Measurements from ENCODE around the gene MZF1. TPM values are rescaled to one million over a fixed set of nuclear protein-coding genes. Genes with fewer than 3 reads are reported as not detected.

Gene MZF1
- total RNA-seq, 1 donor from 2014 or later = 17.4 TPM

GRCh38 chr19:58558623-58559274, 14.4 kb downstream of the MZF1 start:
- peak overlapping the region; percentile 98 for H3K4me2 ChIP-seq (ENCODE audit: low read length)
- peaks cover 5% of the 10 kb centered on the region for H3K36me3 ChIP-seq (ENCODE audit: insufficient read depth, low read length)
- peak overlapping the region; percentile 97 for H3K27ac Mint-ChIP-seq (ENCODE audit: unreplicated experiment)
- TF ChIP-seq CTCF (IDR thresholded peaks at IDR 0.05; ENCODE audit: insufficient read depth, low read depth, low read length) (no peak), EZH2 (IDR thresholded peaks at IDR 0.05; ENCODE audit: insufficient read depth, low read length) (no peak)
- FAIRE-seq = no peak
- no peaks in the 10 kb centered on the region for H3K27me3 Mint-ChIP-seq (ENCODE audit: low read depth, unreplicated experiment)
- H3K9me3 Mint-ChIP-seq (ENCODE audit: unreplicated experiment) = peaks cover 2% of the 10 kb centered on the region
- H3K79me2 ChIP-seq (ENCODE audit: insufficient read depth, low read length) = peaks cover 31% of the 10 kb centered on the region
- H3K9me3 ChIP-seq (ENCODE audit: insufficient read depth, low read depth, low read length) = no peaks in the 10 kb centered on the region
- H3K27ac ChIP-seq (ENCODE audit: low read depth, low read length) = peak overlapping the region; percentile 97
- H3K9ac ChIP-seq (ENCODE audit: low read length) = peak overlapping the region; percentile 97
- H3K4me1 Mint-ChIP-seq (ENCODE audit: low read depth, unreplicated experiment) = peaks cover 28% of the 10 kb centered on the region
- H3K27me3 ChIP-seq (ENCODE audit: insufficient read depth, low read length) = peaks cover 9% of the 10 kb centered on the region
- H2AFZ ChIP-seq (ENCODE audit: low read depth, low read length) = peak overlapping the region; percentile 92
- peak; percentile 91 for DNase-seq (ENCODE audit: low read depth)
- H3K4me1 ChIP-seq (ENCODE audit: insufficient read depth, low read length) = peaks cover 47% of the 10 kb centered on the region
- H3K4me3 ChIP-seq (ENCODE audit: insufficient read depth, low read depth, low read length) = peak overlapping the region; percentile 85
- H4K20me1 ChIP-seq (ENCODE audit: insufficient read depth, low read length) = peaks cover 19% of the 10 kb centered on the region
- H3K4me3 Mint-ChIP-seq (ENCODE audit: unreplicated experiment) = peak overlapping the region; percentile 93
- peaks cover 12% of the 10 kb centered on the region for H3K36me3 Mint-ChIP-seq (ENCODE audit: low read depth, unreplicated experiment)

GRCh38 chr19:58558066-58558622, 15.0 kb downstream of the MZF1 start, which contains the start of gene UBE2M:
Gene UBE2M (minus strand): TSS chr19:58558611. CDS start chr19:58558381, 230 bp downstream.
- no peak for FAIRE-seq
- H3K27me3 Mint-ChIP-seq (ENCODE audit: low read depth, unreplicated experiment) = no peaks in the 10 kb centered on the region
- no peak for TF ChIP-seq EZH2 (IDR thresholded peaks at IDR 0.05; ENCODE audit: insufficient read depth, low read length)
- TF ChIP-seq CTCF (IDR thresholded peaks at IDR 0.05; ENCODE audit: insufficient read depth, low read depth, low read length) = no peak
- peaks cover 31% of the 10 kb centered on the region for H3K4me1 Mint-ChIP-seq (ENCODE audit: low read depth, unreplicated experiment)
- peaks cover 4% of the 10 kb centered on the region for H3K27me3 ChIP-seq (ENCODE audit: insufficient read depth, low read length)
- peaks cover 46% of the 10 kb centered on the region for H3K4me1 ChIP-seq (ENCODE audit: insufficient read depth, low read length)
- H3K9me3 Mint-ChIP-seq (ENCODE audit: unreplicated experiment) = peaks cover 2% of the 10 kb centered on the region
- peaks cover 14% of the 10 kb centered on the region for H4K20me1 ChIP-seq (ENCODE audit: insufficient read depth, low read length)
- H3K9me3 ChIP-seq (ENCODE audit: insufficient read depth, low read depth, low read length) = no peaks in the 10 kb centered on the region
- H3K9ac ChIP-seq (ENCODE audit: low read length) = peak within 1 kb of the TSS; percentile 97
- peaks cover 11% of the 10 kb centered on the region for H3K36me3 Mint-ChIP-seq (ENCODE audit: low read depth, unreplicated experiment)
- peak within 1 kb of the TSS; percentile 98 for H3K4me2 ChIP-seq (ENCODE audit: low read length)
- H3K27ac Mint-ChIP-seq (ENCODE audit: unreplicated experiment) = peak within 1 kb of the TSS; percentile 97
- peak within 1 kb of the TSS; percentile 97 for H3K27ac ChIP-seq (ENCODE audit: low read depth, low read length)
- peak; percentile 31 for DNase-seq (ENCODE audit: low read depth)
- peak within 1 kb of the TSS; percentile 94 for H3K4me3 ChIP-seq (ENCODE audit: insufficient read depth, low read depth, low read length)
- H2AFZ ChIP-seq (ENCODE audit: low read depth, low read length) = peak within 1 kb of the TSS; percentile 92
- peaks cover 5% of the 10 kb centered on the region for H3K36me3 ChIP-seq (ENCODE audit: insufficient read depth, low read length)
- H3K79me2 ChIP-seq (ENCODE audit: insufficient read depth, low read length) = peaks cover 37% of the 10 kb centered on the region
- peak within 1 kb of the TSS; percentile 97 for H3K4me3 Mint-ChIP-seq (ENCODE audit: unreplicated experiment)
